Measurements from ENCODE around the gene NIT2.

Gene NIT2

DNA sequence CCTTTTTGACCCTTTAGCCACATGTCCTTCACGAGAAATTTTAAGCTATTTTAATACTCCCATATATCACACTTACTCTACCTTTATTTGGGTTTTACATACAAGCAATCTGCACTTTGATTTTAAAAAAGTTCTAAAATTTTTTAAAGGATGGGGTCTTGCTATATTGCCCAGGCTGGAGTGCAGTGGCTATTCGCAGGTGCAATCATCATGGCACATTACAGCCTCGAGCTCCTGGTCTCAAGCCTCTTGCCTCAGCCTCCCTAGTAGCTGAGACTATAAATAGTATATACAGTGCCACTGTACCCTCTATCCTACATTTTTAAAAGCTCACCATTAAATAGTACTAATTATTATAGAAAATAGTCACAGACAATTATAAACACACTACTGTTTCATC lies 29.9 kb downstream of the NIT2 start:
- in situ Hi-C loops (cut with MboI; ENCODE audit: low pct_unique_long_range_greater_than_20kb, low sequenced_read_pairs, unreplicated experiment): no loop called here
- TF ChIP-seq, protein P1, sequence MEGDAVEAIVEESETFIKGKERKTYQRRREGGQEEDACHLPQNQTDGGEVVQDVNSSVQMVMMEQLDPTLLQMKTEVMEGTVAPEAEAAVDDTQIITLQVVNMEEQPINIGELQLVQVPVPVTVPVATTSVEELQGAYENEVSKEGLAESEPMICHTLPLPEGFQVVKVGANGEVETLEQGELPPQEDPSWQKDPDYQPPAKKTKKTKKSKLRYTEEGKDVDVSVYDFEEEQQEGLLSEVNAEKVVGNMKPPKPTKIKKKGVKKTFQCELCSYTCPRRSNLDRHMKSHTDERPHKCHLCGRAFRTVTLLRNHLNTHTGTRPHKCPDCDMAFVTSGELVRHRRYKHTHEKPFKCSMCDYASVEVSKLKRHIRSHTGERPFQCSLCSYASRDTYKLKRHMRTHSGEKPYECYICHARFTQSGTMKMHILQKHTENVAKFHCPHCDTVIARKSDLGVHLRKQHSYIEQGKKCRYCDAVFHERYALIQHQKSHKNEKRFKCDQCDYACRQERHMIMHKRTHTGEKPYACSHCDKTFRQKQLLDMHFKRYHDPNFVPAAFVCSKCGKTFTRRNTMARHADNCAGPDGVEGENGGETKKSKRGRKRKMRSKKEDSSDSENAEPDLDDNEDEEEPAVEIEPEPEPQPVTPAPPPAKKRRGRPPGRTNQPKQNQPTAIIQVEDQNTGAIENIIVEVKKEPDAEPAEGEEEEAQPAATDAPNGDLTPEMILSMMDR (IDR thresholded peaks at IDR 0.05; ENCODE audit: extremely low read depth, insufficient read depth, missing control alignments): no peak
- DNase-seq (ENCODE audit: low spot score): no peak

DNA sequence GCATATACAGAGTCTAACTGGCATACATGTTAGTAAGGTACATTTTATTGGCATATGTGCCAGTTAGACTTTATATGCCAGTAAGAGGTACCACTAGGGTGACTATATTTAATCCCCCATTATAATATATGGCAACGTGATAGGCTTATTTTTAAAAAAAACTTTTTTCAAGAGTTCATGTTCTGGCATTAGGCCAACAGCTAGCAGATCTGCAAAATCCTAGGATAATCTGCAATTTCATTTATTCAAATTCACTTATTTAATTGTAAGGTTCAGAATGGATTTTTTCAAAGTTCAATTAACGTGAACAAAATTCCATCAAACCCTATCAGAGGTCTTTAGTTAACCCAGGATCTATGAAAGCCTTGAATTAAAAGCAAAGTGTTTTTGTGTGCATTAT lies 31.9 kb downstream of the NIT2 start:
- no peak for DNase-seq (ENCODE audit: low spot score)
- in situ Hi-C loops (cut with MboI; ENCODE audit: low pct_unique_long_range_greater_than_20kb, low sequenced_read_pairs, unreplicated experiment): no loop called here
- TF ChIP-seq, protein P1 (IDR thresholded peaks at IDR 0.05; ENCODE audit: extremely low read depth, insufficient read depth, missing control alignments): no peak

DNA sequence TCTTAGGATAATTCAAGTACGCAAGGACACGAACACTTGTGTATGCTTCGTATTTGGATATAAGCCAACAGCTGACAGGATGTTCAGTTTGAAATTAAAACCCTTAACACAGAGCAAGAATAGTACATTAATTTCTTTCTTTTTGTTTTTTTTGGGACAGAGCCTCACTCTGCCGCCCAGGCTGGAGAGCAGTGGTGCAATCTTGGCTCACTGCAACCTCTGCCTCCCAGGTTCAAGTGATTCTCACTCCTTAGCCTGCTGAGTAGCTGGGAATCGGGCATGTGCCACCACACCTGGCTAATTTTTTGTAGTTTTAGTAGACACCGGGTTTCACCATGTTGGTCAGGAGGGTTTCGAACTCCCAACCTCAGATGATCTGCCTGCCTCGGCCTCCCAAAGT lies 33.9 kb downstream of the NIT2 start:
- in situ Hi-C loops (cut with MboI; ENCODE audit: low pct_unique_long_range_greater_than_20kb, low sequenced_read_pairs, unreplicated experiment): no loop called here
- TF ChIP-seq, protein P1 (IDR thresholded peaks at IDR 0.05; ENCODE audit: extremely low read depth, insufficient read depth, missing control alignments): no peak
- no peak for DNase-seq (ENCODE audit: low spot score)

DNA sequence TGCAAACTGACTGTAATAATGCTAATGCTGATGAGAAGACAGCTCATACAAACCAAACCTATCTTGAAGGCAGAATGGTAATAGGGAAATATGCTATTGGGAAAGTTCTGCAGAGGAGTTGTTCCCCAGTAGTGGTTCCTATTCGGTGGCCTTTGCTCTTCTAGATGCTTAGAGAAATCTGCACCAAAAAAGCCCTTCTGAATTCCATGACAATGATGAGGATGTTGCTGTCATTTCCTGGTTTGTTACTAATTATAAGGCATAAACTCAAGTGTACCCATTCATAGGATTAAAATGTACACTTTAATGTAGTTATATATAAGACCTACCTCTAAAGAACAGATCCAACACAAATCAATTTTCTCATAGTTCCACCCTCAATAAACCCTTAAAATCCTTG lies 36.2 kb downstream of the NIT2 start:
- TF ChIP-seq, protein P1 (IDR thresholded peaks at IDR 0.05; ENCODE audit: extremely low read depth, insufficient read depth, missing control alignments): no peak
- in situ Hi-C loops (cut with MboI; ENCODE audit: low pct_unique_long_range_greater_than_20kb, low sequenced_read_pairs, unreplicated experiment): no loop called here

DNA sequence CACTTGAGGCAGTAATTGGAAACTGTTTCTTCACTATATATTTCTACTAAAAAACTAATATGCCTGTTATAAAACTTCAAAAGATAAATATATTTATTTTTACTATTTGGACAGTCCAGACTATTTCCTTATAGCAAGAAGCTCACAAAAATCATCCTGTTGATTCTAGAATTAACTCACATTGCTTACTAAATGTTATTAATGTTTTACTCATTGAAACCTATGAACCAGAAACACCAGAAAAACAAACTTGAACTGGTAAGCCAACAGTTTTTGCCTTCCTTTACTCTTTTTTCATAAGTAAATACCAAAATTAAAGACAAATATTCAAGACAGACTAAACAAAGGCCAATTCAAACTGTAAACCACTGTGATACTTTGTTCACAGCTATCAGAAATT lies 40.0 kb downstream of the NIT2 start:
- in situ Hi-C loops (cut with MboI; ENCODE audit: low pct_unique_long_range_greater_than_20kb, low sequenced_read_pairs, unreplicated experiment): no loop called here
- DNase-seq (ENCODE audit: low spot score): no peak
- TF ChIP-seq, protein P1 (IDR thresholded peaks at IDR 0.05; ENCODE audit: extremely low read depth, insufficient read depth, missing control alignments): no peak

More for the DNA sequence above, 36.2 kb downstream of the NIT2 start:
- DNase-seq (ENCODE audit: low spot score): no peak

DNA sequence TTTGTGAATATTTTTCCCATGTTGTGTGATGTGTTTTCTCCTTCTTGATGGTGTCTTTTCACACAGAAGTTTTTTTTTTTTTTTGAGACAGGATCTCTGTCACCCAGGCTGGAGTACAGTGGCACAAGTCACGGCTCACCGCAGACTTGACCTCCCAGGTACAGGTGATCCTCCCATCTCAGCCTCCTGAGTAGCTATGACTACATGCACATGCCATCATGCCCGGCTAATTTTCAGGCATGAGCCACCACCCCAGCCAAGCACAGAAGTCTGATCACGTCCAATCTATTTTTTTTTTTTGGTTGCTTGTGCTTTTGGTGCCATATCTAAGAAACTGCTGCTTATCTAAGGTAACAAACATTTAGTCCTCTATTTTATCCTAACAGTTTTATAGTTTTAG lies 41.7 kb downstream of the NIT2 start:
- TF ChIP-seq, protein P1 (IDR thresholded peaks at IDR 0.05; ENCODE audit: extremely low read depth, insufficient read depth, missing control alignments): no peak
- in situ Hi-C loops (cut with MboI; ENCODE audit: low pct_unique_long_range_greater_than_20kb, low sequenced_read_pairs, unreplicated experiment): no loop called here
- DNase-seq (ENCODE audit: low spot score): no peak

Data from GM13977 (cell line).